Right renal pelvis (tissue), 4 donors: Measurements from ENCODE around the gene POC1B. TPM values are rescaled to one million over a fixed set of nuclear protein-coding genes. Genes with fewer than 3 reads are reported as not detected.

Experiments used
- DNase-seq, 4 donors: peaks; one replicate each; pipeline ENCODE4 v3.0.0-alpha.2; 2013; ENCODE audit warnings: low read depth in 4 of 4, low spot score in 3 of 4, missing footprints in 1 of 4
- polyA plus RNA-seq, 4 donors: library from polyadenylated mRNA; unstranded; fragments of 120-200 nt; gene quantifications; one replicate each; pipeline ENCODE4 v1.2.1, GENCODE V29; 2013; ENCODE audit not compliant: insufficient read length in 4 of 4

POC1B gene
- 10 to 100 TPM; 19.7 to 24.0 (median 22.3) TPM for polyA plus RNA-seq

GRCh38 chr12:89525824-89526770 lies at the start of gene POC1B:
Gene POC1B, minus strand, starts transcription at chr12:89526047. Its CDS starts 152 bp downstream, at chr12:89525895.
- DNase-seq: peak; percentile 46 to 80 (median 66)

- no peak for DNase-seq
Measured at GRCh38 chr12:89575374-89575773, 49.5 kb upstream of the POC1B start.

- peak in 1 of 4 donors; percentile 11 for DNase-seq
Measured at GRCh38 chr12:89574736-89575208, 48.9 kb upstream of the POC1B start.

GRCh38 chr12:89573051-89573810 lies 47.4 kb upstream of the POC1B start:
- DNase-seq: no peak

GRCh38 chr12:89571491-89572195 lies 45.8 kb upstream of the POC1B start:
- DNase-seq: no peak

GRCh38 chr12:89568484-89568883 lies 42.6 kb upstream of the POC1B start:
- no peak for DNase-seq

- no peak for DNase-seq
Measured at GRCh38 chr12:89567691-89568239, 41.9 kb upstream of the POC1B start.

- no peak for DNase-seq
Measured at GRCh38 chr12:89566615-89567014, 40.8 kb upstream of the POC1B start.

GRCh38 chr12:89565002-89565401 lies 39.2 kb upstream of the POC1B start:
- no peak for DNase-seq

- no peak for DNase-seq
Measured at GRCh38 chr12:89559753-89560152, 33.9 kb upstream of the POC1B start.

- no peak for DNase-seq
Measured at GRCh38 chr12:89556976-89557375, 31.1 kb upstream of the POC1B start.

GRCh38 chr12:89552376-89552775 lies 26.5 kb upstream of the POC1B start:
- no peak for DNase-seq

GRCh38 chr12:89551747-89552146 lies 25.9 kb upstream of the POC1B start:
- no peak for DNase-seq

GRCh38 chr12:89547101-89547500 lies 21.3 kb upstream of the POC1B start:
- DNase-seq: no peak

GRCh38 chr12:89546151-89546550 lies 20.3 kb upstream of the POC1B start:
- no peak for DNase-seq

- peak in 2 of 4 donors; percentile 54 to 67 for DNase-seq
Measured at GRCh38 chr12:89544681-89545184, 18.9 kb upstream of the POC1B start.

GRCh38 chr12:89544022-89544421 lies 18.2 kb upstream of the POC1B start:
- DNase-seq: no peak

- DNase-seq: peak; percentile 68 to 80 (median 79)
Measured at GRCh38 chr12:89542912-89543592, 17.2 kb upstream of the POC1B start.

GRCh38 chr12:89542236-89542635 lies 16.4 kb upstream of the POC1B start:
- no peak for DNase-seq

- no peak for DNase-seq
Measured at GRCh38 chr12:89540586-89540985, 14.7 kb upstream of the POC1B start.
